ENCODE results near the gene CDHR1.

The CDHR1 gene

DNA sequence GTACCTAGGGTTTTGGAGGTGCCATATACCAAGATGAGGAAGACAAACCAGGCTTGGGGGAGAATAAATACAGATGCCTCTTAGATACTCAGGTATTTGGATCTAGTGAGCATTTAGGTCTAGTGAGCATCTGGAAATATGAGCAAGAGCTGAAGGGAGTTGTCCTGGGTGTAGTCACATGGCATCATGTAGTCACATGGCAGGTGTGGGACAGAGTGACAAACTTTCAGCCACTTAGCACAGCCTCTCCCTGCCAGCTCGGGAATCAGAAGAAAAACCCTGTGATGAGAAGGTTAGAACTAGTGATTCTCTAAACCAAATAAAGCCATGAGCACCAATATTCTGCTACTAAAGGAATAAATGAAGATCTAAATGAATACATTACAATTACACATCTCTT, 74.8 kb downstream of the CDHR1 start:
- DNase-seq: no peak

Measured in NCI-H2171 treated with DMSO at 0.1 percent for 48 hours (cell line).